GM18873 (cell line): ENCODE data around the gene KIF26B.

Experiments
- ATAC-seq: cut with Tn5 transposase; IDR thresholded peaks from one replicate; pipeline ENCODE4 v1.9.1; 2021; ENCODE audit warnings: mild to moderate bottlenecking, moderate library complexity, moderate number of reproducible peaks; ENCODE audit not compliant: unreplicated experiment, low FRiP score

The KIF26B gene

DNA sequence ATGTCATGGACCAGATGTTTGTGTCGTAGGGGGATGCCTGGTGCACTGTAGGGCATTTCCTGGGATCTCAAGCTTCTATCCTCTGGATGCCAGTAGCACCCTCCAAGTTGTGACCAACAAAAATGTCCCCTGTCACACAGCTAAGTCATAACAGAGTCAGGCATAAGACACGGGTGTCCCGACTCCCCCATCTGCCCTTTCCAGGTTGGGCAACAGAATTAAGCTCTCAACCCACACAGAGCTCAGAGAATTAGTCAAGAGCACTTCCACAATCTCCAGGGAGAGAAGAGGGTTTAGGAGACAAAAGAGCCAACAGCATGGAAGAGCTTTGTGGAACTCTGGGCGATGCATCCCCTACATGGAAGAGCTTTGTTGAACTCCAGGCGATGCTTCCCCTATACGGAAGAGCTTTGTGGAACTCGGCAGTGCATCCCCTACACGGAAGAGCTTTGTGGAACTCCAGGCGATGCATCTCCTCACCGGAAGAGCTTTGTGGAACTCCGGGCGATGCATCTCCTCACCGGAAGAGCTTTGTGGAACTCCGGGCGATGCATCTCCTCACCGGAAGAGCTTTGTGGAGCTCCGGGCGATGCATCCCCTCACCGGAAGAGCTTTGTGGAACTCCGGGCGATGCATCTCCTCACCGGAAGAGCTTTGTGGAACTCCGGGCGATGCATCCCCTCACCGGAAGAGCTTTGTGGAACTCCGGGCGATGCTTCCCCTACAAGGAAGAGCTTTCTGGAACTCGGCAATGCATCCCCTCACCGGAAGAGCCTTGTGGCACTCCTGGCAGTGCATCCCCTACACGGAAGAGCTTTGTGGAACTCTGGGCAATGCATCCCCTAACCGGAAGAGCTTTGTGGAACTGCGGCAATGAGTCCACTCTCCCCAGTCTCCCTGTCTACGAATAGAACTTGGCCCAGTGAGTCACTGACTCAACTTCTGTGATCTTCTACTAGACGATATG, 422.7 kb downstream of the KIF26B start:
- no peak for ATAC-seq

- ATAC-seq: no peak
These were observed 423.5 kb downstream of the KIF26B start for GRCh38 chr1:245578308-245578707.

DNA sequence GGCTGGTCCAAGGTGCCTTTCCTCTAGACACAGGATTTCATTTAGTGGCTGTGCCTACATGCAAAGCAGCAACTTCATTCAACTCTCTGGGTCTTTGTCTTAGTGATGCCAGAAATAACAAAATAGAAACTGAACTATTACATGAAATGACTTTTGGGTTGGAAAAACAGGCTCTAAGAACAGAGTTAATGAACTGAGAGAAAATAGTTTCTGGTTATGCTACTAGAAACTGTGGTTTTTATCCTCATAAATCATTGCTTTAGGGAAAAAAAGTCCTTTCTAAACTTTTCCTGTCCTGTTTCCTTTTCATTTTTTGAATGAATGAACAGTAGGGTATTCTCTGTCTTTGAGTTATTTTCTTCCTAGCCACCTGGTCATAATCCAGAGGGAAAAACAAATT, 424.0 kb downstream of the KIF26B start:
- ATAC-seq: no peak

DNA sequence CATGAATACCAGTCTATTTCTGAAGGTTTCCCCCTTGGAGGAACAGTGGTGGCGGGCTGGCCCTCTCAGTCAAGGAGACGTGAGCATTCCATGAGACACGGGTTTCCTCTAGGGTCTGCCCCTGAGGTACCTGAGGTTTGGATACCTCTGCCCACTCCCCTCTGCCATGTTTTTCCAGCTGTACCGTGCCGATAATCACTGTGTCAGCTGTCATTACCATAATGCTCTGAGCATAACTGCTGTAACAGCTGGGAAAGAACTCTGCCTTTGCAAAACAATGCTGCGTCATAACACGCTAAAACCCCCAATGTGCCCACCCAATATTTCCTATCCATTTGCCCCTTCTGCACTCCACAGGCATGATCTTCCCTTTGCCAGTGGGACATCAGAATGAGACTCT, 425.1 kb downstream of the KIF26B start:
- ATAC-seq: no peak

DNA sequence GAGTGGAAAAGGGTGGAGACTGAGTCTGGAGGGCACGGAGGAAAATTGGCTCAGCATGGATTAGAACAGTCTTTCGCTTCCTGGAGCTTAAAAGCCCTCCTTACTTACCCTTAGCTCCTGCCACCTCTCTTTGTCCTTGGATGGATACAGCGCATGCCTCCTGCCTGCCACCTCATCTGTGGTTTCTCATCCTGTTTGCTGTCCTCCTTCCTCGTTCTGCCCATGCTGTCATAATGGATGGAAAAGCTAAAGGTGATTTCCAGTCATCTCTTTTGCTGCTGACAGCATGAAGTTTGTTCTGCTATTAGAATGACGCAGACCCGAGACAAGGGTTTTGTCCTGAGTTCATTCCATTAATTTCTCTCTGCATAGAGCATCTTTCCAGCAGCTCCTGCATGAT, 425.9 kb downstream of the KIF26B start:
- ATAC-seq: no peak

DNA sequence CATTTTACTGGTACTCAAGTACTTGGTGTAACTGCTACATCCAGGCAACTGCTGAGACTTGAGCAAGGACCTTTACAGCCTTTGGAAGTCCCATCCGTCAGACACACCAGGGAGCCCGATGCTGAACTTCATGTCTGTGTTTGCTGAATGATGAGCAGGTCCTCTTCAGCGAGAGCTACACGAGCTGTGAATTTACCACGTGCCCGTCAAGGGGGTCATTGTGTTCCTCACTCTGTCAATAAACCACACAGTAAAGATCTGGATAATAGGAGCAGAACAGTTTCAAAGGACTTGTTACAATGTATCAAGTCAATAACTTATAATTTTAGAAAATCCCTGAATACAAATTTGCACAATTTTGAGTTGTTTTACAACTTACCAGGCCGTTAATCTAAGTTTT, 427.2 kb downstream of the KIF26B start:
- ATAC-seq: no peak

- ATAC-seq: no peak
These were observed 428.3 kb downstream of the KIF26B start for GRCh38 chr1:245583081-245583480.

DNA sequence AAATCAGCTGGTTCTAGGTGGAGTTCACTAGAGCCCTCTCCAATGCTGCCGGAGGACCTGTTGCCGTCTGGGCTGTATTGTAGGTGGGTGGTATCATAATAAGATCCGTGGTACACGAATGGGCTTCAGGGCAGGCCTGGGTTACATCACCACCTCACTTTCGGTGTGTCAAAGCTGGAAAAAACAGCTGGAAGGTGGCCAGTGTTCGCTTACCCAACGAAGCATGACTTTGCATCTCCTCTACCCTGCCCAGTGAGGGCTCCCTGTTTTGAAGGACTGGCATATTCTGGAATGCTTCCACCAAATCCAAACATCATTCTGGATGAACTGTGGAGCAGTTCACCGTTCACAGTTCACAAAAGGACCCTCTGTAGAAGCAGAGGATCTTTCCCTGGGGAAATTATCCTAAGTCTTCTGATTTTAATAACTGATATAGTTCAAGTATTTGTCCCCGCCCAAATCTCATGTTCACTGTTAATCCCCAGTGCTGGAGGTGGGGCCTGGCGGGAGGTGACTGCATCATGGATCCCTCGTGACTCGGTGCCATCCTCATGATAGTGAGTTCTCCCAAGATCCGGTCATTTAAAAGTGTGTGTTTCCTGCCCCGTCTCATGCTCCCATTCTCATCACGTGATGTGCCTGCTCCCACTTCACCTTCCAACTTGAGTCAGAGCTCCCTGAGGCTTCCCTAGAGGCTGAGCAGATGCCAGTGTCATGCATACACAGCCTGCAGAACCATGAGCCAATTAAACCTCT, 429.0 kb downstream of the KIF26B start:
- ATAC-seq: no peak

DNA sequence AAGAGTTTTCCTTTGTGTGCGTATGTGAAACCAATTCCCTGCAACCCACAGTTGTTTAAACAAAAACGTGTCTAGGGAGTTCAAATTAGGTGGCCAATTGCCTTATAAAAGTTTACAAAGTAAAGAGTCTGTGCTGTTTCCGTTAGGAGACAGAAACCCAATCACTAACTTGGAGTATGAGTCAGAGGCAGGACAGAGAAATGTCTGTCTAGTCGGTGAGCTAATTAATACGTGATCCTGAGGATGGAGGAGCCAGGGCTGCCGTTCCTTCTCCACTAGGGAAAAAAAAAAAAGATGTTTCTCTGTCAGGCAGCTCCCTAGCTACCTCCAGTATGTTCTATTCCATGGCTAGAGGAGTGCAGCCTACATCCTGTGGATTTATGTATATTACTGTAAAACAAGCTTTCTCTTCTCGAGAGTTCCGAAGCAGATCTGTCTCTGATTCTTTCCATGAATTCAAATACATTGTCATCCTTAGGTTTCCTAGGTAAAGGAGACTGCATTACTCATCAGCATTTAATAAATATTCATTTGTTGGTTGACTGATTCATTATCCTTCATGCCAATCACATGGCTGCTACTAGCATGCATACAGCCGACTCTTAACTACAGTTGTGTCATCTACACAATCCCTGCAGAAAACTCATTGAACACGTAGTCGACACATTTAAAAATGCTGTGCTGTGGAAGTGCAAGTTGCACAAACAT, 430.6 kb downstream of the KIF26B start:
- ATAC-seq: no peak

DNA sequence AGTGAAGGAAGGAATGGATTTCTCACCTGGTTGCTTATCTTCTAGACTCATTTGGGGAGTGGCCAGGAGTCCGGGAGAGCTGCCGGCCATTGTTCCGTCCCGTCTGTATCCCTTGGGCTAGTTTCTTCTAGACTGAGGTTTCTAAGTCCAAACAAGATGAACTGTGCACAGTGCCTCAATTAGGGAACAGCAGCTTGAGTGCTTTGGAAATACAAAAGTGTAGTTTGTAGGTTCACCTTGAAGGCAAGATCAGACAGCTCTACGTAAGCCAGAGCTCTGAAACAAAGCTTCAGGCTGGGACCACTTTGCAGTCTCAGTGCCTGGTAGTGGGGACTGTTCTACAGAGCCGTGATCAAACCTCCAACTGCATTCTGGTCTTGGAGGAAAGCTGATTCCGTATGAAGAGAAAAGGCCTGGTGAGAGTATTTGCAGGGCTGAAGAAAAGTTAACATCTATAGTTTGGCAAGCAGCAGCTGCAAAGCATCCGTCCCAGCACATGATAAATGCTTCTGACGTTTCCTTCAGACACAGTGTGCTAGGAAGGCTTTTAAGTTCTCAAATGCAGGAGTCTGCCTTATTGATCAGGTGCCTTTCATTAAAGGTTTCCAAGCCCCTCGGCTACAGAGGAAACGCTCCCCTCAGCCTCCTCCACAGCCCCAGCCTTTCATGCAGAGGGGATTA, 432.8 kb downstream of the KIF26B start:
- ATAC-seq: no peak

- no peak for ATAC-seq
These were observed 433.4 kb downstream of the KIF26B start for GRCh38 chr1:245588116-245588639.

DNA sequence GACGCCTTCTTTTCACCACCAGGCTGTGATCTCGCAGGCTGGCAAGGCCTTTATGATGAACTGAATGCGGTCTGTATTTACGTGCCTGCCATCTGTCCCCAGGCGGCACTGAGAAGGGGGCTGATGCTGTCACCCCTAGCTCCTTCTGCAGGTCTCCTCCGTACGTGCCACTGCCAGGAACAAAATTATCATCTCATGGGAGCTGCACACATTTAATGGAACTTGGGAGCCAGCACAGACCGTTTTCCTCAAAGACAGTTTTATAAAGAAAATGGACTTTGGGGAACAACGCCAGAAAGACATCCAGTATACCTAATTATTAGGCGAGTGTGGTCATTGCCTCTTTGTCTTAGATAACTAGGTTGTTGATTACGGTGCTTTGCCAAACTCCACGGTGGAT, 434.5 kb downstream of the KIF26B start:
- no peak for ATAC-seq

- ATAC-seq: no peak
These were observed 435.1 kb downstream of the KIF26B start for GRCh38 chr1:245589906-245590305.

DNA sequence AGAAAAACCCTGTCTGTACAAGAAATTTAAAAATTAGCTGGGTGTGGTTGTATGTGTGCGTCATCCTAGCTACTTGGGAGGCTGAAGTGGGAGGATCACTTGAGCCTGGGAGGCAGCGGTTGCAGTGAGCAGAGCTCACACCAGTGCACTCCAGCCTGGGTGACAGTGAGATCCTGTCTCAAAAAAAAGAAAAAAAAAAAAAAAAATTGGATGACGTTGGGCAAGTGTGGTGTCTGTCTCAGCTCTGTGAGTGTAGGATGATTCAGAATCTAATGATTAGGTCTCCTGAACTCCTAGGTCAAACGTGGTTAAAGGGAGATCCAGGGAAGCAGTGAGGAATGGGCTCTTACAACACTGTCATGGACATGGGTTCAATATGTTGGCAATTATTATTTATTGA, 435.9 kb downstream of the KIF26B start:
- no peak for ATAC-seq

DNA sequence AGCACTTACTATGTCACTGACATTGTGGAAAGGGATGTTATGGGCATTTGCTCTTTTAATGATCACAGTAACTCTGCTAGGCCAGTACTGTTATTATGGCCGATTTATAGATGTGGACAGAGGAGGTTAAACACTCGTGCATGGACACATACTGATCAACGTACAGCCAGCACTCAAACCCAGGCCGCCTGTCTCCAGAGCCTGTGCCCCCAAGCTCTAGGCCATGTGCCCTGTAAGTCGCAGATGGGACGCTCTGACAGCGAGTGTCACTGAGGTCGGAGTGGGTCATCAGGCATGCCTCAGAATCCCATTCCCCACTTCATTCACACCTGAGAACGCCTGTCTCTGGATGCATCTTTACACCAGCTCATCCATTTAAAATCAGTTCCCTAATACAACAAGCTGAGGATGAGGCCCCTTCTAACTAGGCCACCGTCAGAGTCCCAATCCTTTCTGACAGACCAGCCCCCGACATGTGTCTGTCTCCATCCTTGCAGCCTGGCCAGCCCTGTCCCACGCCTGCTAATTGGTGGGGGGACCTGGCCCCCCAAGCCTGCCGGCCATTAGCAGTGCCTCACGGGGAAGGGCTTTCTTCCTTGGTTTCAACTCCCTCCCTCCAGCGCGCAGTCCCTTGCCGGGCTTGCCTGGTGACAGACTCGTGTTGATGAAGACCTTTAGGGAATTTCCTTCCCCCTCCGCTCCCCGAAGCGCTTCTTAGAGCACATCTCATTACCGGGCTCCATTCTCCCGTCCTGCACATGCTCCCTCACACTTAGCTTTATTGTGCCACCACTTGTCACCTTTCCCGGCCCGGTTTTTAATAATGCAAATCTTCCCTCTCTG, 436.8 kb downstream of the KIF26B start:
- no peak for ATAC-seq

- no peak for ATAC-seq
These were observed 437.3 kb downstream of the KIF26B start for GRCh38 chr1:245592189-245592460.

DNA sequence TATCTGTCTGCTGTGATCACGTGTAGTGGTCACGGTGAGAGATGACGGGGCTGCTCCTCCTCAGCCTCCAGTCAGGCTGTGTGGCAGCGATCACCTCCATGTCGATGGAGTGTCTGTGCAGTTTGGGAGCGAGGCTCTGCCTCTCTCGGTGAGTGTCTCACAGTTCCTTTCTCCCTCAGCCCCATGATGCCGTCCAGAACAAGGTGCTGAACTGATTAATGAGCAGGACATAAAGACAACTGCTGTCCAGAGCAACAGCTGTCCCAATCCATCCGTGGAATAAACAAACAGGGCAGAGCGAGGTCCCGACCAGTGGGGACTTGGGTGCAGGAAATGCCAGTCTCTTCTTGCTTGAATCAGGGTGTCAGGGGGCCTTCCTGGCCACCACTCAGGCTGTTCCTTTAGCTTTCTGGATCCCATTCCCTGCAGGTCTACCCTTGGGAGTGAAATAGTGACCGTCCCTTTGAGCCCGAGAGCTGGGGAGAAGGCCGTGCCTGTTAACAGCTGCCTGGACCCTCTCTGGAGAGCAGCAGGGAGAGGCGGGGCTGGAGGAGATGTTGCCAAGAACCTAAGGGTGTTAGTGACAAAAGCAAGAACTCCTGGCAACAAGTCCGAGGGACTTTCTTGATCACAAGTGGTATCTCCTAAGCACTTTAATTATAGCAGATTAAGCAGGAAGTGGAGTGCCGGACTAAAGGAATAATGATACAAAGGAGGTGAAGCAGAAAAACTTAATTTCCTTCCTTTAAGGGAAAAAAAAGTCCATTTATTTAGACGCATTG, 443.9 kb downstream of the KIF26B start:
- no peak for ATAC-seq

DNA sequence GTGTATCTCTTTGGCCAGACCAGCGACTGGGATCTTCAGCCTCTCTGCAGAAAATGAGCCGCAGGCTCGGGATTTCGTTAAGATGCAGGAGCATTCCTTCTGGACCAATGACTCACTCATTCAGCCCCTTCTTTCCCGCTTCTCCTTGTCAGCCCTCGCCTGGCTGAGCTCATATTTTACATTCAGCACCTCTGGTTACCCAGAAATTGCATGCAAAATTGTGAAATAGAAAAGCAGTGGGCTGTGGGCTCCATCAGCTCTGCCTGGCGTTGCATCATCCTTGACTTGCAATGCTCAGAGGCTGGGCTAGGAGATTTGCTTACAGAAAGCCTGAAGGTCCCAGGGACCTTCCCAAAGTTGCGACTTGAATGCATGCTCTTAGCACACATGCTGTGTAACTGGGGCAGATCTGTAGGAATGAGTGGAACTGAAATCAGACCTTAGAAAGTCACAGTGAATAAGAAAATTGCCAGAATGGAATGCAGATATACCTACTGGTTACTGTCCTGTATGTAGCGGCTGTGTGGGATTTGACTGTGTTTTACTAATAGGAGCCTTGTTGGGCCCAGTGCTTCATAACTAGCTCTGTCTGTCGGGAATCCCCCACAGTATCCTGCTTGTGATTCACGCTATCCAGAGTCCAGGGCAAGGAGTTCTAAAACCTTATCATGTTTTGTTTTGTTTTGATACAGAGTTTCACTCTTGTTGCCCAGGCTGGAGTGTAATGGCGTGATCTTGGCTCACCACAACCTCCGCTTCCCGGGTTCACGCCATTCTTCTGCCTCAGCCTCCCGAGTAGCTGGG, 444.8 kb downstream of the KIF26B start:
- ATAC-seq: no peak
